Stimulated activated CD8-positive, alpha-beta memory T cell treated with anti-CD3 and anti-CD28 coated beads, Interleukin-12 subunit alpha, Interleukin-12 subunit beta, amount 100 ng/mL, for 4 hours (primary cell): Measurements from ENCODE around the gene NRN1L.
A peak's percentile ranks its signal among the peaks of the same experiment; 100 is the strongest.
"Not testable (repeated sequence)": the region's sequence is repeated elsewhere in the genome, so short reads cannot be mapped to it uniquely, and the experiment has no call there.

Experiments used
- DNase-seq: peaks from one replicate; pipeline ENCODE4 v3.0.0-alpha.2; 2020; ENCODE audit warnings: low read depth

Gene NRN1L

GRCh38 chr16:67882374-67883145, 2.1 kb upstream of the NRN1L start:
- DNase-seq: no peak

GRCh38 chr16:67883146-67883871, 1.4 kb upstream of the NRN1L start:
- no peak for DNase-seq

GRCh38 chr16:67883872-67884261, 818 bp upstream of the NRN1L start:
- DNase-seq: peak; percentile 49

- DNase-seq: no peak
These were observed 860 bp downstream of the NRN1L start for GRCh38 chr16:67885545-67885944.

- DNase-seq: no peak
These were observed 1.3 kb downstream of the NRN1L start for GRCh38 chr16:67885976-67886375.

- DNase-seq: no peak
These were observed 1.7 kb downstream of the NRN1L start for GRCh38 chr16:67886387-67886786.

- DNase-seq: no peak
These were observed 3.6 kb downstream of the NRN1L start for GRCh38 chr16:67888331-67888730.

GRCh38 chr16:67892375-67892774, 7.7 kb downstream of the NRN1L start:
- no peak for DNase-seq

GRCh38 chr16:67892899-67893742, 8.4 kb downstream of the NRN1L start, which contains the start of gene PSKH1:
Gene PSKH1, plus strand, starts transcription at chr16:67893254. Its CDS starts 15,496 bp downstream, at chr16:67908750.
- DNase-seq: peak; percentile 87

- no peak for DNase-seq
These were observed 9.2 kb downstream of the NRN1L start for GRCh38 chr16:67893743-67894399.

GRCh38 chr16:67897231-67897630, 12.5 kb downstream of the NRN1L start:
- DNase-seq: no peak

- no peak for DNase-seq
These were observed 17.0 kb downstream of the NRN1L start for GRCh38 chr16:67901734-67902133.

- DNase-seq: no peak
These were observed 18.1 kb downstream of the NRN1L start for GRCh38 chr16:67902831-67903230.

GRCh38 chr16:67907397-67908180, 22.9 kb downstream of the NRN1L start:
- DNase-seq: no peak

- DNase-seq: no peak
These were observed 24.5 kb downstream of the NRN1L start for GRCh38 chr16:67909056-67909742.

GRCh38 chr16:67910158-67910557, 25.5 kb downstream of the NRN1L start:
- no peak for DNase-seq

- no peak for DNase-seq
These were observed 30.2 kb downstream of the NRN1L start for GRCh38 chr16:67914758-67915495.

GRCh38 chr16:67915496-67915769, 30.7 kb downstream of the NRN1L start:
- not testable (repeated sequence) for DNase-seq

GRCh38 chr16:67915831-67916723, 31.4 kb downstream of the NRN1L start:
- DNase-seq: no peak
